ENCODE data around the gene HSPA12A. TPM values are rescaled to one million over a fixed set of nuclear protein-coding genes. Genes with fewer than 3 reads are reported as not detected.

HSPA12A gene
- total and polyA plus RNA-seq, 9 of the 15 experiments (the other 6 are each of a cell fraction or from before 2014, with no cell fraction given), result 0.01 to 0.18 (median 0.04) TPM; not detected in 4

GRCh38 chr10:116729243-116729642 lies 13.1 kb downstream of the HSPA12A start:
- no peak overlapping the region for H3K4me3 ChIP-seq
- no peaks in the 10 kb centered on the region for H3K79me2 ChIP-seq (ENCODE audit: control insufficient read depth, insufficient read depth, low read length)
- ChIA-PET CTCF (ENCODE audit: low intra/inter-chr PET ratio) (no interaction called here), POLR2A (no interaction called here)
- WGBS (ENCODE audit: insufficient coverage, low coverage, missing lambda C conversion rate), result 4% methylated on average over 4 of the region's 7 CpGs
- no peaks in the 10 kb centered on the region for H3K9me3 ChIP-seq (replicated peaks; ENCODE audit: control insufficient read depth, insufficient read depth, low read depth, low read length)
- no peaks in the 10 kb centered on the region for H3K9me1 ChIP-seq (ENCODE audit: control insufficient read depth, insufficient read depth, low read length)
- DNase-seq (ENCODE audit: extremely low read depth in 1 of 4, low spot score in 3 of 4) (no peak), ATAC-seq (no peak), FAIRE-seq (no peak)
- TF ChIP-seq ZNF79 (CRISPR knock-in tag; IDR thresholded peaks at IDR 0.05; ENCODE audit: low read depth), result no peak
- TF ChIP-seq PML (IDR thresholded peaks at IDR 0.05; ENCODE audit: low read length), result no peak
- TF ChIP-seq, protein P1, sequence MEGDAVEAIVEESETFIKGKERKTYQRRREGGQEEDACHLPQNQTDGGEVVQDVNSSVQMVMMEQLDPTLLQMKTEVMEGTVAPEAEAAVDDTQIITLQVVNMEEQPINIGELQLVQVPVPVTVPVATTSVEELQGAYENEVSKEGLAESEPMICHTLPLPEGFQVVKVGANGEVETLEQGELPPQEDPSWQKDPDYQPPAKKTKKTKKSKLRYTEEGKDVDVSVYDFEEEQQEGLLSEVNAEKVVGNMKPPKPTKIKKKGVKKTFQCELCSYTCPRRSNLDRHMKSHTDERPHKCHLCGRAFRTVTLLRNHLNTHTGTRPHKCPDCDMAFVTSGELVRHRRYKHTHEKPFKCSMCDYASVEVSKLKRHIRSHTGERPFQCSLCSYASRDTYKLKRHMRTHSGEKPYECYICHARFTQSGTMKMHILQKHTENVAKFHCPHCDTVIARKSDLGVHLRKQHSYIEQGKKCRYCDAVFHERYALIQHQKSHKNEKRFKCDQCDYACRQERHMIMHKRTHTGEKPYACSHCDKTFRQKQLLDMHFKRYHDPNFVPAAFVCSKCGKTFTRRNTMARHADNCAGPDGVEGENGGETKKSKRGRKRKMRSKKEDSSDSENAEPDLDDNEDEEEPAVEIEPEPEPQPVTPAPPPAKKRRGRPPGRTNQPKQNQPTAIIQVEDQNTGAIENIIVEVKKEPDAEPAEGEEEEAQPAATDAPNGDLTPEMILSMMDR (IDR thresholded peaks at IDR 0.05 in 2 of 3, conservative IDR thresholded peaks at IDR 0.05 in 1 of 3; ENCODE audit: insufficient read depth in 2 of 3, low read depth in 1 of 3, low read length in 3 of 3), result no peak
- TF ChIP-seq CBFA2T2 (conservative IDR thresholded peaks at IDR 0.05), result no peak
- no peak for TF ChIP-seq MAZ (CRISPR knock-in tag; conservative IDR thresholded peaks at IDR 0.05 in 1 of 2, IDR thresholded peaks at IDR 0.05 in 1 of 2)
- TF ChIP-seq ZNF175 (CRISPR knock-in tag; IDR thresholded peaks at IDR 0.05; ENCODE audit: low read depth), result no peak
- TF ChIP-seq ZNF609 (CRISPR knock-in tag; IDR thresholded peaks at IDR 0.05; ENCODE audit: borderline replicate concordance), result no peak
- no peak for TF ChIP-seq ZBTB8A (IDR thresholded peaks at IDR 0.05; ENCODE audit: partially characterized antibody)
- no peak overlapping the region for H3K4me2 ChIP-seq (ENCODE audit: insufficient read depth, low read length)
- no peak overlapping the region for H3K27ac ChIP-seq (ENCODE audit: extremely low read depth, low read depth, low read length)
- intact Hi-C loops (cut with micrococcal nuclease) (no loop called here), in situ Hi-C loops (cut with MboI) (no loop called here)
- BruUV-seq (replicated peaks), result no TSS peak
- peaks cover 0 to 23% of the 10 kb centered on the region in 2 experiments; a peak in 2 of 5 replicates for H3K27me3 ChIP-seq (ENCODE audit: control insufficient read depth in 2 of 2, insufficient read depth in 2 of 2, low read length in 2 of 2)
- H3K9ac ChIP-seq (ENCODE audit: insufficient read depth in 1 of 2, low read depth in 2 of 2, low read length in 2 of 2), result no peak overlapping the region
- H2AFZ ChIP-seq (ENCODE audit: low read depth, low read length), result no peak overlapping the region
- no peaks in the 10 kb centered on the region for H3K4me1 ChIP-seq (replicated peaks in 1 of 2; ENCODE audit: control insufficient read depth in 2 of 2, insufficient read depth in 2 of 2, low read length in 2 of 2)
- no peaks in the 10 kb centered on the region for H3K36me3 ChIP-seq (ENCODE audit: control insufficient read depth, insufficient read depth, low read length)
- no peaks in the 10 kb centered on the region for H4K20me1 ChIP-seq (replicated peaks; ENCODE audit: control insufficient read depth, insufficient read depth, low read length)

Data from K562 (cell line).